Natural killer cell (primary cell): ENCODE results near the gene CATSPERB. TPM values are rescaled to one million over a fixed set of nuclear protein-coding genes. Genes with fewer than 3 reads are reported as not detected.
"Not testable (repeated sequence)": the region's sequence is repeated elsewhere in the genome, so short reads cannot be mapped to it uniquely, and the experiment has no call there.

ENCODE experiments used
- ATAC-seq, 3 donors: fragments of 150-1000 bp in 2 of 3; fragments of 200-7000 bp in 1 of 3; cut with Tn5 transposase; 1 replicate in 1 of 3; 2 replicates in 2 of 3; pipeline ENCODE4 v1.10.0; 2021; ENCODE audit warnings: mild to moderate bottlenecking in 2 of 3, moderate library complexity in 2 of 3
- DNase-seq, 2 donors: peaks; one replicate each; pipeline versions ENCODE4 v3.0.0 to v3.0.0-alpha.2; 2013 to 2021; ENCODE audit warnings: mixed read lengths in 1 of 2
- H3K27ac ChIP-seq: one replicate; pipeline ENCODE4 v1.5.1; 2013; ENCODE audit warnings: mild to moderate bottlenecking, low read length
- H3K27me3 ChIP-seq: one replicate; pipeline ENCODE4 v1.6.1; 2013; ENCODE audit warnings: low read length; ENCODE audit not compliant: control insufficient read depth, insufficient read depth
- H3K36me3 ChIP-seq: one replicate; pipeline ENCODE4 v1.6.1; 2013; ENCODE audit warnings: low read length; ENCODE audit not compliant: control insufficient read depth, insufficient read depth
- H3K4me1 ChIP-seq: one replicate; pipeline ENCODE4 v1.6.1; 2013; ENCODE audit warnings: low read length; ENCODE audit not compliant: control insufficient read depth, insufficient read depth
- H3K4me3 ChIP-seq: one replicate; pipeline ENCODE4 v1.5.1; 2013; ENCODE audit warnings: low read length
- H3K9me3 ChIP-seq: one replicate; pipeline ENCODE4 v1.6.1; 2013; ENCODE audit warnings: low read length; ENCODE audit not compliant: control insufficient read depth, insufficient read depth
- H3K27ac Mint-ChIP-seq, 2 donors: one replicate each; pipeline ENCODE4 v1.8.0; 2022; ENCODE audit warnings: mild to moderate bottlenecking in 2 of 2, mixed read lengths in 2 of 2, moderate library complexity in 1 of 2
- H3K27me3 Mint-ChIP-seq, 2 donors: one replicate each; pipeline ENCODE4 v1.8.0; 2022; ENCODE audit warnings: low read depth in 2 of 2, mixed read lengths in 2 of 2
- H3K36me3 Mint-ChIP-seq: one replicate; pipeline ENCODE4 v1.8.0; 2022; ENCODE audit warnings: mixed read lengths
- H3K4me1 Mint-ChIP-seq, 2 donors: one replicate each; pipeline ENCODE4 v1.8.0; 2022; ENCODE audit warnings: mixed read lengths in 2 of 2
- H3K4me3 Mint-ChIP-seq: one replicate; pipeline ENCODE4 v1.8.0; 2022; ENCODE audit warnings: mild to moderate bottlenecking, moderate library complexity, mixed read lengths
- H3K9me3 Mint-ChIP-seq, 2 donors: one replicate each; pipeline ENCODE4 v1.8.0; 2022; ENCODE audit warnings: mixed read lengths in 2 of 2
- CTCF ChIP-seq: fragments of 200-600 bp; IDR thresholded peaks from one replicate; pipeline ENCODE4 v1.8.0; 2022; ENCODE audit warnings: antibody characterized with exemption
- WGBS: methylation state at CpG from one replicate; pipeline ENCODE4 v1.1.7; 2013; ENCODE audit warnings: missing lambda C conversion rate; ENCODE audit not compliant: insufficient coverage; 5-methylcytosine and 5-hydroxymethylcytosine counted together
- intact Hi-C: fragments of 100-400 bp; cut with micrococcal nuclease; formaldehyde crosslinking; loops from one replicate; pipeline ENCODE4 v1.14.2; 2022
- total RNA-seq, 4 donors: library from RNA; stranded (reverse); fragments of 120-200 nt in 1 of 4; gene quantifications; one replicate each; pipeline versions ENCODE4 v1.2.3 to v1.2.4, GENCODE V29; 2013 to 2022

CATSPERB gene
- total RNA-seq, 3 donors from 2014 or later (not counting 1 experiment from before 2014, with no cell fraction given): 3.1 to 5.8 (median 4.2) TPM

GRCh38 chr14:91545946-91546716 lies 185.8 kb downstream of the CATSPERB start:
- H3K4me1 Mint-ChIP-seq: no peaks in the 10 kb centered on the region
- peaks cover 7 to 10% of the 10 kb centered on the region in 2 donors for H3K9me3 Mint-ChIP-seq
- no peak overlapping the region for H3K4me3 Mint-ChIP-seq
- Histone ChIP-seq H3K27me3 (no peaks in the 10 kb centered on the region), H3K4me1 (no peaks in the 10 kb centered on the region), H3K27ac (no peak overlapping the region), H3K4me3 (no peak overlapping the region), H3K36me3 (no peaks in the 10 kb centered on the region), H3K9me3 (no peaks in the 10 kb centered on the region)
- no peak for ATAC-seq
- 89% methylated on average over 4 of the region's 5 CpGs for WGBS
- TF ChIP-seq CTCF: no peak
- DNase-seq: no peak
- intact Hi-C loops: no loop called here
- peaks cover 9% of the 10 kb centered on the region in 2 donors for H3K27me3 Mint-ChIP-seq
- no peak overlapping the region for H3K27ac Mint-ChIP-seq
- peaks cover 14% of the 10 kb centered on the region for H3K36me3 Mint-ChIP-seq

- Histone ChIP-seq H3K9me3 (no peaks in the 10 kb centered on the region), H3K27ac (no peak overlapping the region), H3K4me1 (no peaks in the 10 kb centered on the region), H3K4me3 (no peak overlapping the region), H3K27me3 (no peaks in the 10 kb centered on the region), H3K36me3 (no peaks in the 10 kb centered on the region)
- TF ChIP-seq CTCF: no peak
- Mint-ChIP-seq H3K36me3 (peaks cover 20% of the 10 kb centered on the region), H3K4me1 (no peaks in the 10 kb centered on the region), H3K27me3 (peaks cover 9 to 16% of the 10 kb centered on the region in 2 donors), H3K27ac (no peak overlapping the region), H3K4me3 (no peak overlapping the region), H3K9me3 (peaks cover 12 to 14% of the 10 kb centered on the region in 2 donors)
- intact Hi-C loops: no loop called here
- no peak for DNase-seq
- ATAC-seq: no peak
Measured at GRCh38 chr14:91545204-91545603, 186.7 kb downstream of the CATSPERB start.

- Histone ChIP-seq H3K4me3 (no peak overlapping the region), H3K4me1 (no peaks in the 10 kb centered on the region), H3K36me3 (no peaks in the 10 kb centered on the region), H3K27ac (no peak overlapping the region), H3K9me3 (peaks cover 4% of the 10 kb centered on the region), H3K27me3 (no peaks in the 10 kb centered on the region)
- Mint-ChIP-seq H3K4me1 (no peaks in the 10 kb centered on the region), H3K36me3 (peaks cover 8% of the 10 kb centered on the region), H3K9me3 (peaks cover 3 to 5% of the 10 kb centered on the region in 2 donors), H3K27ac (no peak overlapping the region), H3K4me3 (no peak overlapping the region), H3K27me3 (peaks cover under 1 to 15% of the 10 kb centered on the region in 2 donors)
- DNase-seq (no peak), ATAC-seq (no peak)
- 92% methylated on average over 3 of the region's 3 CpGs for WGBS
- intact Hi-C loops: no loop called here
- TF ChIP-seq CTCF: no peak
Measured at GRCh38 chr14:91536327-91536726, 195.6 kb downstream of the CATSPERB start.

GRCh38 chr14:91534059-91534458 lies 197.8 kb downstream of the CATSPERB start:
- ATAC-seq, DNase-seq, H3K9me3 Mint-ChIP-seq, H3K36me3 ChIP-seq, H3K4me1 ChIP-seq, H3K27ac ChIP-seq, H3K36me3 Mint-ChIP-seq, H3K4me3 ChIP-seq, intact Hi-C loops, H3K4me3 Mint-ChIP-seq, H3K4me1 Mint-ChIP-seq, H3K27ac Mint-ChIP-seq, H3K27me3 ChIP-seq, H3K9me3 ChIP-seq: not testable (repeated sequence)
- 100% methylated on average over 2 of the region's 5 CpGs for WGBS
- peaks cover 11 to 13% of the 10 kb centered on the region in 2 donors for H3K27me3 Mint-ChIP-seq
